H9 (cell line): ENCODE measurements around the gene ATG9B. TPM values are rescaled to one million over a fixed set of nuclear protein-coding genes. Genes with fewer than 3 reads are reported as not detected.

Source experiments
- DNase-seq: peaks from one replicate; pipeline ENCODE4 v3.0.0-alpha.2; 2017
- H2AFZ ChIP-seq: one replicate; pipeline ENCODE4 v1.6.1; 2013; ENCODE audit warnings: mild to moderate bottlenecking, low read length, control low read depth, moderate library complexity
- H2AK5ac ChIP-seq: 2 replicates; pipeline ENCODE4 v1.6.1; 2013; ENCODE audit warnings: low read length, control low read depth, mixed read lengths; ENCODE audit not compliant: insufficient read length
- H2BK120ac ChIP-seq: one replicate; pipeline ENCODE4 v1.6.1; 2013; ENCODE audit warnings: low read depth, mild to moderate bottlenecking, low read length, control low read depth, inconsistent platforms; ENCODE audit not compliant: poor library complexity, severe bottlenecking
- H2BK12ac ChIP-seq: 2 replicates; pipeline ENCODE4 v1.6.1; 2013; ENCODE audit warnings: low read length, control low read depth, mixed read lengths, low read depth; ENCODE audit not compliant: insufficient read length
- H2BK15ac ChIP-seq: 2 replicates; pipeline ENCODE4 v1.6.1; 2013; ENCODE audit warnings: low read depth, low read length, control low read depth
- H2BK20ac ChIP-seq: one replicate; pipeline ENCODE4 v1.6.1; 2013; ENCODE audit warnings: low read depth, mild to moderate bottlenecking, low read length, control low read depth, inconsistent platforms; ENCODE audit not compliant: poor library complexity, severe bottlenecking
- H2BK5ac ChIP-seq: 2 replicates; pipeline ENCODE4 v1.6.1; 2013; ENCODE audit warnings: low read length, control low read depth, mixed read lengths; ENCODE audit not compliant: insufficient read length
- H3K14ac ChIP-seq: 2 replicates; pipeline ENCODE4 v1.6.1; 2013; ENCODE audit warnings: low read length, control low read depth; ENCODE audit not compliant: insufficient read depth
- H3K18ac ChIP-seq: 2 replicates; pipeline ENCODE4 v1.6.1; 2013; ENCODE audit warnings: low read depth, mild to moderate bottlenecking, mixed read lengths, low read length, control low read depth; ENCODE audit not compliant: insufficient read length
- H3K23ac ChIP-seq: 2 replicates; pipeline ENCODE4 v1.6.1; 2013; ENCODE audit warnings: low read length, control low read depth, mixed read lengths, low read depth; ENCODE audit not compliant: insufficient read length
- H3K23me2 ChIP-seq: 2 replicates; pipeline ENCODE4 v1.6.1; 2013; ENCODE audit warnings: low read depth, mild to moderate bottlenecking, mixed read lengths, low read length, control low read depth; ENCODE audit not compliant: insufficient read length, poor library complexity, severe bottlenecking
- H3K27ac ChIP-seq: 2 replicates; pipeline ENCODE4 v1.5.1; 2013; ENCODE audit warnings: low read length, control low read depth, mixed read lengths, low read depth; ENCODE audit not compliant: insufficient read length
- H3K27me3 ChIP-seq: 2 replicates; pipeline ENCODE4 v1.6.1; 2013; ENCODE audit warnings: low read length, control low read depth, inconsistent platforms; ENCODE audit not compliant: insufficient read depth
- H3K4ac ChIP-seq: 2 replicates; pipeline ENCODE4 v1.6.1; 2013; ENCODE audit warnings: low read depth, mild to moderate bottlenecking, control low read depth, inconsistent platforms, low read length, moderate library complexity
- H3K4me1 ChIP-seq: 2 replicates; pipeline ENCODE4 v1.6.1; 2013; ENCODE audit warnings: low read length, control low read depth, inconsistent platforms; ENCODE audit not compliant: insufficient read depth
- H3K4me2 ChIP-seq: 2 replicates; pipeline ENCODE4 v1.6.1; 2013; ENCODE audit warnings: low read length, control low read depth, mixed read lengths; ENCODE audit not compliant: insufficient read length, insufficient read depth
- H3K56ac ChIP-seq: 2 replicates; pipeline ENCODE4 v1.6.1; 2013; ENCODE audit warnings: low read depth, mild to moderate bottlenecking, mixed read lengths, low read length, control low read depth; ENCODE audit not compliant: insufficient read length
- H3K79me1 ChIP-seq: 2 replicates; pipeline ENCODE4 v1.6.1; 2013; ENCODE audit warnings: low read depth, mild to moderate bottlenecking, moderate library complexity, low read length, control low read depth, inconsistent platforms; ENCODE audit not compliant: insufficient read depth, poor library complexity, severe bottlenecking
- H3K79me2 ChIP-seq: 2 replicates; pipeline ENCODE4 v1.6.1; 2013; ENCODE audit warnings: low read length, control low read depth, inconsistent platforms; ENCODE audit not compliant: insufficient read depth
- H3K9ac ChIP-seq: 2 replicates; pipeline ENCODE4 v1.6.1; 2013; ENCODE audit warnings: low read length, control low read depth, mixed read lengths; ENCODE audit not compliant: insufficient read length; ENCODE audit errors: extremely low read depth
- H3K9me3 ChIP-seq: one replicate; pipeline ENCODE4 v1.6.1; 2013; ENCODE audit warnings: low read depth, low read length, inconsistent platforms; ENCODE audit not compliant: control insufficient read depth
- H3T11ph ChIP-seq: one replicate; pipeline ENCODE4 v1.6.1; 2013; ENCODE audit warnings: mild to moderate bottlenecking, low read length, control low read depth, inconsistent platforms
- H4K20me1 ChIP-seq: one replicate; pipeline ENCODE4 v1.6.1; 2013; ENCODE audit not compliant: control insufficient read depth, insufficient read length, insufficient read depth
- H4K5ac ChIP-seq: 2 replicates; pipeline ENCODE4 v1.6.1; 2013; ENCODE audit warnings: low read depth, mild to moderate bottlenecking, mixed read lengths, low read length, control low read depth; ENCODE audit not compliant: insufficient read length
- H4K8ac ChIP-seq: replicated peaks from 2 replicates; pipeline ENCODE4 v1.6.1; 2013; ENCODE audit warnings: low read length, control low read depth, mixed read lengths, low read depth; ENCODE audit not compliant: insufficient read length
- H4K91ac ChIP-seq: 2 replicates; pipeline ENCODE4 v1.6.1; 2013; ENCODE audit warnings: low read depth, mild to moderate bottlenecking, moderate library complexity, mixed read lengths, low read length, control low read depth; ENCODE audit not compliant: insufficient read length
- H3K27ac Mint-ChIP-seq, 3 experiments: 2 replicates in 2 of 3; 3 replicates in 1 of 3; pipeline ENCODE4 v1.8.0; 2020 to 2021; ENCODE audit warnings: mixed read lengths in 3 of 3, mild to moderate bottlenecking in 1 of 3, moderate library complexity in 1 of 3
- H3K27me3 Mint-ChIP-seq: 2 replicates; pipeline ENCODE4 v1.8.0; 2021; ENCODE audit warnings: low read depth, mild to moderate bottlenecking, moderate library complexity, mixed read lengths
- H3K36me3 Mint-ChIP-seq, 3 experiments: 2 replicates in 2 of 3; 3 replicates in 1 of 3; pipeline ENCODE4 v1.8.0; 2020 to 2021; ENCODE audit warnings: low read depth in 3 of 3, mixed read lengths in 3 of 3; ENCODE audit not compliant: insufficient read depth in 1 of 3
- H3K4me1 Mint-ChIP-seq, 2 experiments: 2 replicates each; pipeline ENCODE4 v1.8.0; 2020; ENCODE audit warnings: mixed read lengths in 2 of 2
- H3K4me3 Mint-ChIP-seq, 2 experiments: 2 replicates in 1 of 2; 3 replicates in 1 of 2; pipeline ENCODE4 v1.8.0; 2020 to 2021; ENCODE audit warnings: mild to moderate bottlenecking in 2 of 2, mixed read lengths in 2 of 2, moderate library complexity in 1 of 2
- H3K9me3 Mint-ChIP-seq, 2 experiments: 2 replicates in 1 of 2; 3 replicates in 1 of 2; pipeline ENCODE4 v1.8.0; 2020; ENCODE audit warnings: mild to moderate bottlenecking in 2 of 2, mixed read lengths in 2 of 2, moderate library complexity in 1 of 2
- WGBS: extraction: QIAGEN DNeasy Blood & Tissue Kit; methylation state at CpG from one replicate; pipeline ENCODE4 v1.1.7; 2013; ENCODE audit warnings: missing lambda C conversion rate, low lambda C conversion rate, mixed read lengths; ENCODE audit not compliant: insufficient read length; ENCODE audit errors: extremely low coverage; 5-methylcytosine and 5-hydroxymethylcytosine counted together
- total RNA-seq: library from RNA; stranded (reverse); gene quantifications from 2 replicates; pipeline ENCODE4 v1.2.1, GENCODE V29; 2021
- TF ChIP-seq, protein P1 (sequence below): fragments of 200-600 bp; sonication (generic); conservative IDR thresholded peaks from 3 replicates; pipeline ENCODE4 v1.8.0; 2021; ENCODE audit warnings: antibody characterized with exemption, mild to moderate bottlenecking

The ATG9B gene
- total RNA-seq, 1 experiment from 2014 or later, result 1.5 TPM

DNA sequence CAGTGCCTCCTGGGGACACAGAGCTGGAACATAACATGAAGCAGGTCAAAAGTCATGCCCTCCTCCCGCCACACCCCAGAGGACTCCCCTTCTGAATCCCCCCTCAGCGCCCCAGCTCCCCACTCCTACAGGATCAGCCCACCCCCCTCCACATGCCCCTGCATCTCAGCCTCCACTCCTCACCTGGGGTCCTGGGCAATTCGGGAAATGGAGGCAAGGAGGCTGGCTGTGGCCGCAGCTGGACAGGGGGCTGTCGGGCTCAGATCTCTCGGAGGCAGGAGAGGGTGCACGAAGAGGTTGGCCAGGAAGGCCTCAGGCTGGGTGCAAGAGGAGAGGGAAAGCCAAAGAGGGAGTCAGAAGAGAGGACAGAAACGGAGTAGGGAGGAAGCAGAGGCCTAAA lies 7.8 kb downstream of the ATG9B start:
- Histone ChIP-seq H3K56ac (no peak overlapping the region), H2AFZ (no peak overlapping the region), H3K4me1 (peaks cover 6% of the 10 kb centered on the region; the same call in 1 of the 2 replicates), H3K4ac (no peak overlapping the region), H2BK20ac (no peak overlapping the region), H4K91ac (no peak overlapping the region), H3K79me1 (no peaks in the 10 kb centered on the region), H3T11ph (no peak overlapping the region), H3K23me2 (peaks cover 7% of the 10 kb centered on the region), H3K23ac (no peak overlapping the region), H3K9ac (no peak overlapping the region), H3K14ac (no peak overlapping the region), H2BK5ac (no peak overlapping the region), H4K5ac (no peak overlapping the region), H3K27me3 (peaks cover 6% of the 10 kb centered on the region; the same call in 1 of the 2 replicates), H3K79me2 (no peaks in the 10 kb centered on the region), H3K18ac (no peak overlapping the region), H3K4me2 (no peak overlapping the region), H2BK120ac (no peak overlapping the region), H2BK12ac (no peak overlapping the region), H4K20me1 (no peaks in the 10 kb centered on the region), H2BK15ac (no peak overlapping the region), H3K9me3 (no peaks in the 10 kb centered on the region), H4K8ac (no peak overlapping the region), H2AK5ac (no peak overlapping the region), H3K27ac (no peak overlapping the region)
- Mint-ChIP-seq H3K4me3 (no peak overlapping the region; a peak in 1 of 5 replicates), H3K9me3 (peaks cover 0 to 9% of the 10 kb centered on the region in 2 experiments; a peak in 2 of 5 replicates), H3K27ac (no peak overlapping the region), H3K27me3 (peaks cover 82% of the 10 kb centered on the region), H3K4me1 (peaks cover 29 to 58% of the 10 kb centered on the region in 2 experiments), H3K36me3 (peaks cover 2 to 6% (median 6%) of the 10 kb centered on the region in 3 experiments; a peak in 6 of 7 replicates)
- no peak for DNase-seq
- no CpG with 5 or more reads among the region's 8 CpGs for WGBS
- TF ChIP-seq, protein P1, sequence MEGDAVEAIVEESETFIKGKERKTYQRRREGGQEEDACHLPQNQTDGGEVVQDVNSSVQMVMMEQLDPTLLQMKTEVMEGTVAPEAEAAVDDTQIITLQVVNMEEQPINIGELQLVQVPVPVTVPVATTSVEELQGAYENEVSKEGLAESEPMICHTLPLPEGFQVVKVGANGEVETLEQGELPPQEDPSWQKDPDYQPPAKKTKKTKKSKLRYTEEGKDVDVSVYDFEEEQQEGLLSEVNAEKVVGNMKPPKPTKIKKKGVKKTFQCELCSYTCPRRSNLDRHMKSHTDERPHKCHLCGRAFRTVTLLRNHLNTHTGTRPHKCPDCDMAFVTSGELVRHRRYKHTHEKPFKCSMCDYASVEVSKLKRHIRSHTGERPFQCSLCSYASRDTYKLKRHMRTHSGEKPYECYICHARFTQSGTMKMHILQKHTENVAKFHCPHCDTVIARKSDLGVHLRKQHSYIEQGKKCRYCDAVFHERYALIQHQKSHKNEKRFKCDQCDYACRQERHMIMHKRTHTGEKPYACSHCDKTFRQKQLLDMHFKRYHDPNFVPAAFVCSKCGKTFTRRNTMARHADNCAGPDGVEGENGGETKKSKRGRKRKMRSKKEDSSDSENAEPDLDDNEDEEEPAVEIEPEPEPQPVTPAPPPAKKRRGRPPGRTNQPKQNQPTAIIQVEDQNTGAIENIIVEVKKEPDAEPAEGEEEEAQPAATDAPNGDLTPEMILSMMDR, result no peak
